Panc1 (cell line): ENCODE data around the gene NSMF. TPM values are rescaled to one million over a fixed set of nuclear protein-coding genes. Genes with fewer than 3 reads are reported as not detected.
A peak's percentile ranks its signal among the peaks of the same experiment; 100 is the strongest.

Experiments used
- ATAC-seq: fragments of 200-7000 bp; cut with Tn5 transposase; 2 replicates; pipeline ENCODE4 v1.9.1; 2020; ENCODE audit warnings: mild to moderate bottlenecking, moderate library complexity
- BruUV-seq: library from RNA; stranded (reverse); fragments of 400-500 nt; replicated peaks from 2 replicates; lab custom pipeline; 2021; lab: Mats Ljungman, UMichigan
- CTCF ChIA-PET: fragments of 300-600 bp; sonication (Branson Sonifier 250); formaldehyde crosslinking; loops from one replicate; lab custom pipeline; 2022; ENCODE audit warnings: antibody characterized with exemption; lab: Charles Lee
- POLR2A ChIA-PET: fragments of 300-600 bp; sonication (Branson Sonifier 250); formaldehyde crosslinking; loops from one replicate; lab custom pipeline; 2022; ENCODE audit warnings: antibody characterized with exemption; lab: Charles Lee
- DNase-seq: peaks from one replicate; pipeline ENCODE4 v3.0.0-alpha.2; 2010; ENCODE audit warnings: low read depth, low spot score
- H3K27ac ChIP-seq: 2 replicates; pipeline ENCODE4 v1.5.1; 2011; ENCODE audit warnings: mild to moderate bottlenecking, low read length, inconsistent platforms
- H3K27me3 ChIP-seq: fragments of 200-500 bp; sonication (Bioruptor generic); 2 replicates; pipeline ENCODE4 v1.6.0; 2014; ENCODE audit warnings: low read length, inconsistent platforms; ENCODE audit not compliant: control insufficient read depth, insufficient read depth
- H3K36me3 ChIP-seq: fragments of 200-500 bp; sonication (Bioruptor generic); 2 replicates; pipeline ENCODE4 v1.5.1; 2014; ENCODE audit warnings: inconsistent platforms, mild to moderate bottlenecking, low read length, moderate library complexity; ENCODE audit not compliant: control insufficient read depth, insufficient read depth
- H3K4me1 ChIP-seq: 2 replicates; pipeline ENCODE4 v1.5.1; 2011; ENCODE audit warnings: inconsistent platforms, mild to moderate bottlenecking, low read length, moderate library complexity; ENCODE audit not compliant: control insufficient read depth, insufficient read depth
- H3K4me3 ChIP-seq, 2 experiments: 2 replicates each; pipeline ENCODE4 v1.5.1; 2011 to 2012; ENCODE audit warnings: low read depth in 2 of 2, low read length in 2 of 2, mild to moderate bottlenecking in 2 of 2, inconsistent platforms in 1 of 2, moderate library complexity in 1 of 2
- H3K9me3 ChIP-seq: fragments of 200-500 bp; sonication (Bioruptor generic); 2 replicates; pipeline ENCODE4 v1.5.1; 2014; ENCODE audit warnings: low read depth, mild to moderate bottlenecking, inconsistent platforms, low read length, moderate library complexity; ENCODE audit not compliant: control insufficient read depth, insufficient read depth
- CTCF ChIP-seq: fragments of 450-650 bp; IDR thresholded peaks from 2 replicates; pipeline ENCODE4 v1.5.1; 2017; ENCODE audit warnings: mild to moderate bottlenecking
- POLR2AphosphoS5 ChIP-seq: IDR thresholded peaks from 2 replicates; pipeline ENCODE4 v1.6.1; 2012; ENCODE audit warnings: mild to moderate bottlenecking, low read depth, low read length, moderate library complexity
- REST ChIP-seq, 2 experiments: IDR thresholded peaks; 2 replicates each; pipeline ENCODE4 v1.6.1; 2011 to 2012; ENCODE audit warnings: low read depth in 2 of 2, control low read depth in 1 of 2, low read length in 1 of 2, mild to moderate bottlenecking in 1 of 2, moderate library complexity in 1 of 2; ENCODE audit not compliant: insufficient read depth in 1 of 2
- SIN3A ChIP-seq: IDR thresholded peaks from 2 replicates; pipeline ENCODE4 v1.6.1; 2012; ENCODE audit warnings: low read depth, mild to moderate bottlenecking, low read length, moderate library complexity, borderline replicate concordance; ENCODE audit not compliant: insufficient read depth
- TCF7L2 ChIP-seq: IDR thresholded peaks from 2 replicates; pipeline ENCODE4 v1.6.1; 2011; ENCODE audit warnings: mild to moderate bottlenecking, low read depth, low read length, inconsistent platforms
- in situ Hi-C: cut with HindIII; loops from 2 replicates; pipeline ENCODE4 v1.10.0; 2016; ENCODE audit warnings: low sequenced_read_pairs, low pct_unique_long_range_greater_than_20kb
- intact Hi-C: fragments of 100-400 bp; cut with micrococcal nuclease; formaldehyde crosslinking; loops from one replicate; pipeline ENCODE4 v1.10.0; 2022; ENCODE audit not compliant: unreplicated experiment
- total RNA-seq: library from RNA; stranded (reverse); gene quantifications from one replicate; pipeline ENCODE4 v1.2.1, GENCODE V29; 2021; ENCODE audit not compliant: unreplicated experiment

Gene NSMF
- total RNA-seq, 1 experiment from 2014 or later = 40.0 TPM

- Histone ChIP-seq H3K9me3 (no peaks in the 10 kb centered on the region), H3K27me3 (no peaks in the 10 kb centered on the region), H3K27ac (no peak overlapping the region), H3K4me1 (peaks cover 30% of the 10 kb centered on the region), H3K36me3 (no peaks in the 10 kb centered on the region; the same call in 1 of the 2 replicates), H3K4me3 (no peak overlapping the region)
- intact Hi-C loops = no loop called here
- in situ Hi-C loops = no loop called here
- no peak for TF ChIP-seq SIN3A
- TF ChIP-seq CTCF = no peak
- no peak for TF ChIP-seq TCF7L2
- no peak for TF ChIP-seq REST (IDR thresholded peaks at IDR 0.05; ENCODE audit: insufficient read depth in 1 of 2, low read depth in 2 of 2, low read length in 1 of 2)
- no peak for TF ChIP-seq POLR2AphosphoS5
- no peak for DNase-seq
- POLR2A ChIA-PET = interaction anchor here (0.7 kb wide), 1 partner anchor 38 kb away, joined by 10 read pairs; no protein-coding TSS in a partner anchor
- no peak for ATAC-seq
- CTCF ChIA-PET = no interaction called here
- BruUV-seq = no TSS peak
Measured at GRCh38 chr9:137456061-137456863, 2.9 kb downstream of the NSMF start.

GRCh38 chr9:137455359-137455991 lies 3.7 kb downstream of the NSMF start:
- Histone ChIP-seq H3K36me3 (no peaks in the 10 kb centered on the region; the same call in 1 of the 2 replicates), H3K4me1 (peaks cover 30% of the 10 kb centered on the region), H3K4me3 (no peak overlapping the region), H3K9me3 (no peaks in the 10 kb centered on the region), H3K27ac (peak overlapping the region; percentile 54; the same call in 1 of the 2 replicates), H3K27me3 (no peaks in the 10 kb centered on the region)
- BruUV-seq = no TSS peak
- ChIA-PET POLR2A (no interaction called here), CTCF (no interaction called here)
- intact Hi-C loops = no loop called here
- DNase-seq (no peak), ATAC-seq (no peak)
- TF ChIP-seq SIN3A (no peak), POLR2AphosphoS5 (no peak), REST (IDR thresholded peaks at IDR 0.05; ENCODE audit: insufficient read depth in 1 of 2, low read depth in 2 of 2, low read length in 1 of 2) (no peak), TCF7L2 (no peak), CTCF (no peak)
- in situ Hi-C loops = no loop called here
